SK-N-SH (cell line): ENCODE results near the gene CCL21. TPM values are rescaled to one million over a fixed set of nuclear protein-coding genes. Genes with fewer than 3 reads are reported as not detected.

ENCODE experiments used
- CTCF ChIA-PET: fragments of 300-600, 350-600 bp; formaldehyde crosslinking; extraction: SDS; loops from one replicate; lab custom pipeline; 2021; lab: Yijun Ruan, JAX
- POLR2A ChIA-PET: fragments of 350-600 bp; sonication (Branson Sonifier 250); formaldehyde crosslinking; extraction: SDS; loops from one replicate; lab custom pipeline; 2020; ENCODE audit warnings: antibody characterized with exemption, inconsistent platforms; lab: Yijun Ruan, JAX
- DNase-seq: peaks from one replicate; pipeline ENCODE4 v3.0.0; 2012
- H2AFZ ChIP-seq: fragments of 200-600 bp; sonication (generic); 2 replicates; pipeline ENCODE4 v1.8.1; 2016; ENCODE audit warnings: antibody characterized with exemption, mild to moderate bottlenecking, low read depth
- H3F3A ChIP-seq: fragments of 200-600 bp; sonication (generic); replicated peaks from 2 replicates; pipeline ENCODE3; 2016; ENCODE audit warnings: antibody characterized with exemption, mild to moderate bottlenecking; ENCODE audit not compliant: insufficient read depth
- H3K27ac ChIP-seq, 2 experiments: fragments of 200-500 bp in 1 of 2; fragments of 200-600 bp in 1 of 2; sonication (Bioruptor generic) in 1 of 2; sonication (generic), shearing (Covaris generic) in 1 of 2; 2 replicates each; pipeline versions ENCODE4 v1.5.1 to v1.6.1; 2014 to 2016; ENCODE audit warnings: low read depth in 2 of 2, inconsistent platforms in 1 of 2, low read length in 1 of 2, mild to moderate bottlenecking in 1 of 2, mixed read lengths in 1 of 2
- H3K27me3 ChIP-seq: fragments of 200-600 bp; sonication (generic), shearing (Covaris generic); 2 replicates; pipeline ENCODE4 v1.6.1; 2016; ENCODE audit warnings: mixed run types; ENCODE audit not compliant: insufficient read depth
- H3K36me3 ChIP-seq, 2 experiments: fragments of 200-500 bp in 1 of 2; fragments of 200-600 bp in 1 of 2; sonication (Bioruptor generic) in 1 of 2; sonication (generic) in 1 of 2; replicated peaks in 1 of 2; 2 replicates each; pipeline versions ENCODE3 to v1.5.1; 2014 to 2016; ENCODE audit warnings: low read length in 1 of 2, mild to moderate bottlenecking in 1 of 2; ENCODE audit not compliant: insufficient read depth in 2 of 2, control insufficient read depth in 1 of 2
- H3K4me1 ChIP-seq, 2 experiments: fragments of 200-500 bp in 1 of 2; fragments of 200-600 bp in 1 of 2; sonication (Bioruptor generic) in 1 of 2; sonication (generic), shearing (Covaris generic) in 1 of 2; 2 replicates each; pipeline versions ENCODE4 v1.5.1 to v1.6.1; 2014 to 2016; ENCODE audit warnings: low read depth in 1 of 2, low read length in 1 of 2, mixed run types in 1 of 2; ENCODE audit not compliant: insufficient read depth in 2 of 2, control insufficient read depth in 1 of 2
- H3K4me2 ChIP-seq: fragments of 200-600 bp; sonication (generic), shearing (Covaris generic); 2 replicates; pipeline ENCODE4 v1.6.1; 2017; ENCODE audit warnings: mixed run types
- H3K4me3 ChIP-seq, 2 experiments: fragments of 200-500 bp in 1 of 2; fragments of 200-600 bp in 1 of 2; sonication (Bioruptor generic) in 1 of 2; sonication (generic), shearing (Covaris generic) in 1 of 2; 2 replicates each; pipeline versions ENCODE4 v1.5.1 to v1.8.1; 2014 to 2016; ENCODE audit warnings: low read depth in 2 of 2, inconsistent platforms in 1 of 2, low read length in 1 of 2, mild to moderate bottlenecking in 1 of 2, mixed read lengths in 1 of 2, moderate library complexity in 1 of 2
- H3K79me2 ChIP-seq: fragments of 200-600 bp; sonication (generic); 2 replicates; pipeline ENCODE4 v1.8.1; 2017; ENCODE audit warnings: mild to moderate bottlenecking; ENCODE audit not compliant: insufficient read depth
- H3K9ac ChIP-seq: fragments of 200-600 bp; sonication (generic); 2 replicates; pipeline ENCODE4 v1.6.1; 2017; ENCODE audit warnings: mixed run types
- H3K9me2 ChIP-seq: fragments of 200-600 bp; sonication (generic); 2 replicates; pipeline ENCODE4 v1.6.1; 2017; ENCODE audit warnings: mixed run types
- H3K9me3 ChIP-seq: fragments of 200-600 bp; sonication (generic); 2 replicates; pipeline ENCODE4 v1.6.1; 2017; ENCODE audit warnings: mixed run types, mild to moderate bottlenecking, moderate library complexity
- H4K20me1 ChIP-seq: fragments of 200-600 bp; sonication (generic); 2 replicates; pipeline ENCODE4 v1.6.1; 2017; ENCODE audit warnings: mild to moderate bottlenecking, mixed run types; ENCODE audit not compliant: insufficient read depth
- CTCF ChIP-seq: fragments of 200-600 bp; sonication (generic); IDR thresholded peaks from 2 replicates; pipeline ENCODE4 v1.6.1; 2017; ENCODE audit warnings: antibody characterized with exemption, mild to moderate bottlenecking, moderate library complexity
- FOXJ3 ChIP-seq: sonication (generic); formaldehyde crosslinking; IDR thresholded peaks from 2 replicates; pipeline ENCODE4 v1.5.1; 2020; ENCODE audit warnings: mild to moderate bottlenecking, missing genetic modification reagents
- GABPA ChIP-seq: IDR thresholded peaks from 2 replicates; pipeline ENCODE4 v1.4.0; 2012; ENCODE audit warnings: low read depth, mild to moderate bottlenecking
- GATA2 ChIP-seq: sonication (generic); formaldehyde crosslinking; IDR thresholded peaks from 2 replicates; pipeline ENCODE4 v1.5.0; 2020; ENCODE audit warnings: mild to moderate bottlenecking, missing genetic modification reagents
- JUND ChIP-seq: IDR thresholded peaks from 2 replicates; pipeline ENCODE4 v1.4.0; 2012
- MXI1 ChIP-seq: IDR thresholded peaks from 2 replicates; pipeline ENCODE4 v1.6.1; 2012; ENCODE audit warnings: mild to moderate bottlenecking, low read depth, low read length, improper control_type of control experiment
- NRF1 ChIP-seq: IDR thresholded peaks from 2 replicates; pipeline ENCODE4 v1.6.1; 2012; ENCODE audit warnings: low read depth, mild to moderate bottlenecking, low read length
- RAD21 ChIP-seq: IDR thresholded peaks from 2 replicates; pipeline ENCODE4 v1.6.1; 2012; ENCODE audit warnings: mild to moderate bottlenecking, low read length
- RCOR1 ChIP-seq: fragments of 150-350 bp; IDR thresholded peaks from 2 replicates; pipeline ENCODE4 v1.6.1; 2017; ENCODE audit warnings: antibody characterized with exemption, low read length
- SMC3 ChIP-seq: IDR thresholded peaks from 2 replicates; pipeline ENCODE4 v1.6.1; 2012; ENCODE audit warnings: low read depth, low read length, improper control_type of control experiment
- TAF1 ChIP-seq: IDR thresholded peaks from 2 replicates; pipeline ENCODE4 v1.6.1; 2012; ENCODE audit warnings: low read depth, mild to moderate bottlenecking, low read length, moderate library complexity, borderline replicate concordance
- YY1 ChIP-seq: IDR thresholded peaks from 2 replicates; pipeline ENCODE4 v1.4.0; 2012; ENCODE audit warnings: low read depth, mild to moderate bottlenecking
- WGBS: methylation state at CpG from one replicate; pipeline ENCODE4 v1.1.6; 2017; ENCODE audit warnings: low lambda C conversion rate; 5-methylcytosine and 5-hydroxymethylcytosine counted together
- polyA plus RNA-seq, 3 experiments: library from polyadenylated mRNA; depleted of rRNA; stranded (reverse); fragments of >200 nt; gene quantifications; 2 replicates each; pipeline ENCODE4 v1.2.3, GENCODE V29; 2012
- TF ChIP-seq, protein P1 (sequence below): IDR thresholded peaks from 2 replicates; pipeline ENCODE4 v1.4.0; 2012; ENCODE audit warnings: low read depth, borderline replicate concordance
- TF ChIP-seq, protein P2 (sequence below): fragments of 150-350 bp; IDR thresholded peaks from 2 replicates; pipeline ENCODE4 v1.6.1; 2016; ENCODE audit warnings: mild to moderate bottlenecking, low read depth, low read length
- TF ChIP-seq, protein P3 (sequence below): IDR thresholded peaks from 2 replicates; pipeline ENCODE4 v1.6.1; 2012; ENCODE audit warnings: mild to moderate bottlenecking, low read depth, low read length, moderate library complexity
- TF ChIP-seq, protein P4 (sequence below): IDR thresholded peaks from 2 replicates; pipeline ENCODE4; 2012

Gene CCL21
- polyA plus RNA-seq, 1 of the 3 experiments (the other 2 are of a cell fraction): not detected

- Histone ChIP-seq H3K9me2 (no peaks in the 10 kb centered on the region), H3K4me2 (peak overlapping the region; percentile 92), H3K4me1 (peaks cover 8 to 12% of the 10 kb centered on the region in 2 experiments; a peak in 3 of 4 replicates), H2AFZ (peak overlapping the region; percentile 86; the same call in 1 of the 2 replicates), H3F3A (peaks cover 13% of the 10 kb centered on the region), H3K27me3 (no peaks in the 10 kb centered on the region), H4K20me1 (no peaks in the 10 kb centered on the region), H3K27ac (peak overlapping the region; percentile 28 to 83), H3K9ac (peak overlapping the region; percentile 56; the same call in 1 of the 2 replicates), H3K36me3 (peaks cover 0 to 2% of the 10 kb centered on the region in 2 experiments), H3K79me2 (peaks cover 20% of the 10 kb centered on the region; the same call in 1 of the 2 replicates), H3K4me3 (peak overlapping the region; percentile 64 to 80), H3K9me3 (no peaks in the 10 kb centered on the region)
- peak; percentile 69 for DNase-seq
- CTCF ChIA-PET: interaction anchor here (0.8 to 8.1 kb wide), 18 partner anchors 8 to 1031 kb away, joined by 3 to 56 read pairs (median 4); partner anchors contain the start of genes ARID3C, CCL19, GALT and IL11RA
- TF ChIP-seq SMC3 (peak; percentile 58), YY1 (no peak), NRF1 (no peak), MXI1 (0 out of 2 replicates have a peak, but pooled peaks have one; percentile 18), FOXJ3 (CRISPR knock-in tag) (no peak), CTCF (peak; percentile 90), RAD21 (peak; percentile 55), RCOR1 (no peak), GABPA (no peak)
- TF ChIP-seq, protein P1, sequence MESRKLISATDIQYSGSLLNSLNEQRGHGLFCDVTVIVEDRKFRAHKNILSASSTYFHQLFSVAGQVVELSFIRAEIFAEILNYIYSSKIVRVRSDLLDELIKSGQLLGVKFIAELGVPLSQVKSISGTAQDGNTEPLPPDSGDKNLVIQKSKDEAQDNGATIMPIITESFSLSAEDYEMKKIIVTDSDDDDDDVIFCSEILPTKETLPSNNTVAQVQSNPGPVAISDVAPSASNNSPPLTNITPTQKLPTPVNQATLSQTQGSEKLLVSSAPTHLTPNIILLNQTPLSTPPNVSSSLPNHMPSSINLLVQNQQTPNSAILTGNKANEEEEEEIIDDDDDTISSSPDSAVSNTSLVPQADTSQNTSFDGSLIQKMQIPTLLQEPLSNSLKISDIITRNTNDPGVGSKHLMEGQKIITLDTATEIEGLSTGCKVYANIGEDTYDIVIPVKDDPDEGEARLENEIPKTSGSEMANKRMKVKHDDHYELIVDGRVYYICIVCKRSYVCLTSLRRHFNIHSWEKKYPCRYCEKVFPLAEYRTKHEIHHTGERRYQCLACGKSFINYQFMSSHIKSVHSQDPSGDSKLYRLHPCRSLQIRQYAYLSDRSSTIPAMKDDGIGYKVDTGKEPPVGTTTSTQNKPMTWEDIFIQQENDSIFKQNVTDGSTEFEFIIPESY: no peak
- POLR2A ChIA-PET: interaction anchor here (1.0 to 1.6 kb wide), 4 partner anchors 10 to 27 kb away, joined by 3 to 10 read pairs (median 6); partner anchors contain the start of genes GALT and SIGMAR1
- WGBS: 20% methylated on average over 17 of the region's 18 CpGs
Observed at GRCh38 chr9:34664281-34665066, 45.5 kb downstream of the CCL21 start.

- POLR2A ChIA-PET: no interaction called here
- CTCF ChIA-PET: interaction anchor here (0.7 to 8.1 kb wide), 6 partner anchors 11 to 49 kb away, joined by 4 to 56 read pairs (median 14); partner anchors contain the start of genes ARID3C, GALT and IL11RA
- H3K36me3 ChIP-seq: peaks cover 0 to under 1% of the 10 kb centered on the region in 2 experiments
- no peak for TF ChIP-seq MXI1
- no peak for TF ChIP-seq JUND
- TF ChIP-seq, protein P2, sequence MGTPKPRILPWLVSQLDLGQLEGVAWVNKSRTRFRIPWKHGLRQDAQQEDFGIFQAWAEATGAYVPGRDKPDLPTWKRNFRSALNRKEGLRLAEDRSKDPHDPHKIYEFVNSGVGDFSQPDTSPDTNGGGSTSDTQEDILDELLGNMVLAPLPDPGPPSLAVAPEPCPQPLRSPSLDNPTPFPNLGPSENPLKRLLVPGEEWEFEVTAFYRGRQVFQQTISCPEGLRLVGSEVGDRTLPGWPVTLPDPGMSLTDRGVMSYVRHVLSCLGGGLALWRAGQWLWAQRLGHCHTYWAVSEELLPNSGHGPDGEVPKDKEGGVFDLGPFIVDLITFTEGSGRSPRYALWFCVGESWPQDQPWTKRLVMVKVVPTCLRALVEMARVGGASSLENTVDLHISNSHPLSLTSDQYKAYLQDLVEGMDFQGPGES: no peak
- TF ChIP-seq, protein P3, sequence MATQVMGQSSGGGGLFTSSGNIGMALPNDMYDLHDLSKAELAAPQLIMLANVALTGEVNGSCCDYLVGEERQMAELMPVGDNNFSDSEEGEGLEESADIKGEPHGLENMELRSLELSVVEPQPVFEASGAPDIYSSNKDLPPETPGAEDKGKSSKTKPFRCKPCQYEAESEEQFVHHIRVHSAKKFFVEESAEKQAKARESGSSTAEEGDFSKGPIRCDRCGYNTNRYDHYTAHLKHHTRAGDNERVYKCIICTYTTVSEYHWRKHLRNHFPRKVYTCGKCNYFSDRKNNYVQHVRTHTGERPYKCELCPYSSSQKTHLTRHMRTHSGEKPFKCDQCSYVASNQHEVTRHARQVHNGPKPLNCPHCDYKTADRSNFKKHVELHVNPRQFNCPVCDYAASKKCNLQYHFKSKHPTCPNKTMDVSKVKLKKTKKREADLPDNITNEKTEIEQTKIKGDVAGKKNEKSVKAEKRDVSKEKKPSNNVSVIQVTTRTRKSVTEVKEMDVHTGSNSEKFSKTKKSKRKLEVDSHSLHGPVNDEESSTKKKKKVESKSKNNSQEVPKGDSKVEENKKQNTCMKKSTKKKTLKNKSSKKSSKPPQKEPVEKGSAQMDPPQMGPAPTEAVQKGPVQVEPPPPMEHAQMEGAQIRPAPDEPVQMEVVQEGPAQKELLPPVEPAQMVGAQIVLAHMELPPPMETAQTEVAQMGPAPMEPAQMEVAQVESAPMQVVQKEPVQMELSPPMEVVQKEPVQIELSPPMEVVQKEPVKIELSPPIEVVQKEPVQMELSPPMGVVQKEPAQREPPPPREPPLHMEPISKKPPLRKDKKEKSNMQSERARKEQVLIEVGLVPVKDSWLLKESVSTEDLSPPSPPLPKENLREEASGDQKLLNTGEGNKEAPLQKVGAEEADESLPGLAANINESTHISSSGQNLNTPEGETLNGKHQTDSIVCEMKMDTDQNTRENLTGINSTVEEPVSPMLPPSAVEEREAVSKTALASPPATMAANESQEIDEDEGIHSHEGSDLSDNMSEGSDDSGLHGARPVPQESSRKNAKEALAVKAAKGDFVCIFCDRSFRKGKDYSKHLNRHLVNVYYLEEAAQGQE: no peak
- TF ChIP-seq, protein P4, sequence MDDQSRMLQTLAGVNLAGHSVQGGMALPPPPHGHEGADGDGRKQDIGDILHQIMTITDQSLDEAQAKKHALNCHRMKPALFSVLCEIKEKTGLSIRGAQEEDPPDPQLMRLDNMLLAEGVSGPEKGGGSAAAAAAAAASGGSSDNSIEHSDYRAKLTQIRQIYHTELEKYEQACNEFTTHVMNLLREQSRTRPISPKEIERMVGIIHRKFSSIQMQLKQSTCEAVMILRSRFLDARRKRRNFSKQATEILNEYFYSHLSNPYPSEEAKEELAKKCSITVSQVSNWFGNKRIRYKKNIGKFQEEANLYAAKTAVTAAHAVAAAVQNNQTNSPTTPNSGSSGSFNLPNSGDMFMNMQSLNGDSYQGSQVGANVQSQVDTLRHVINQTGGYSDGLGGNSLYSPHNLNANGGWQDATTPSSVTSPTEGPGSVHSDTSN: no peak
- TF ChIP-seq GATA2 (CRISPR knock-in tag): no peak
- TF ChIP-seq RAD21: no peak
- TF ChIP-seq TAF1: no peak
Observed at GRCh38 chr9:34663303-34663605, 46.7 kb downstream of the CCL21 start.

More at GRCh38 chr9:34663303-34663605, 46.7 kb downstream of the CCL21 start:
- H3K27me3 ChIP-seq: no peaks in the 10 kb centered on the region
- no peaks in the 10 kb centered on the region for H3K9me3 ChIP-seq
- no peak overlapping the region for H2AFZ ChIP-seq
- H3K4me3 ChIP-seq: no peak overlapping the region
- no peak overlapping the region for H3K4me2 ChIP-seq
- DNase-seq: no peak
- H3K9ac ChIP-seq: no peak overlapping the region
- H3K79me2 ChIP-seq: peaks cover 20% of the 10 kb centered on the region; the same call in 1 of the 2 replicates
- H4K20me1 ChIP-seq: no peaks in the 10 kb centered on the region
- no peak overlapping the region for H3K27ac ChIP-seq
- peaks cover 13% of the 10 kb centered on the region for H3F3A ChIP-seq
- H3K4me1 ChIP-seq: peaks cover 8 to 12% of the 10 kb centered on the region in 2 experiments; a peak in 3 of 4 replicates
- no peaks in the 10 kb centered on the region for H3K9me2 ChIP-seq
